Activated CD8-positive, alpha-beta T cell treated with anti-CD3 and anti-CD28 coated beads for 36 hours (primary cell): Measurements from ENCODE around the gene USP49. TPM values are rescaled to one million over a fixed set of nuclear protein-coding genes. Genes with fewer than 3 reads are reported as not detected.

Source experiments
- ATAC-seq: fragments of 200-7000 bp; cut with Tn5 transposase; one replicate; pipeline ENCODE4 v1.10.0; 2021; ENCODE audit warnings: mild to moderate bottlenecking, moderate library complexity
- CTCF ChIA-PET: fragments of 350-600 bp; sonication (Branson Sonifier 250); formaldehyde crosslinking; loops from one replicate; lab custom pipeline; 2021; ENCODE audit warnings: antibody characterized with exemption; lab: Charles Lee
- POLR2A ChIA-PET: fragments of 350-600 bp; sonication (Branson Sonifier 250); formaldehyde crosslinking; loops from one replicate; lab custom pipeline; 2021; ENCODE audit warnings: antibody characterized with exemption; lab: Charles Lee
- DNase-seq: peaks from one replicate; pipeline ENCODE4 v3.0.0-alpha.2; 2020
- H3K27ac Mint-ChIP-seq: one replicate; pipeline ENCODE4 v1.8.0; 2021; ENCODE audit warnings: mild to moderate bottlenecking, mixed read lengths
- H3K27me3 Mint-ChIP-seq: one replicate; pipeline ENCODE4 v1.8.0; 2021; ENCODE audit warnings: mixed read lengths
- H3K36me3 Mint-ChIP-seq: one replicate; pipeline ENCODE4 v1.8.0; 2021; ENCODE audit warnings: low read depth, mixed read lengths
- H3K4me1 Mint-ChIP-seq: one replicate; pipeline ENCODE4 v1.8.0; 2021; ENCODE audit warnings: low read depth, mixed read lengths
- H3K4me3 Mint-ChIP-seq: one replicate; pipeline ENCODE4 v1.8.0; 2021; ENCODE audit warnings: mild to moderate bottlenecking, moderate library complexity, mixed read lengths
- H3K9me3 Mint-ChIP-seq: one replicate; pipeline ENCODE4 v1.8.0; 2021; ENCODE audit warnings: mixed read lengths
- CTCF ChIP-seq: fragments of 200-600 bp; IDR thresholded peaks from one replicate; pipeline ENCODE4 v1.8.0; 2022; ENCODE audit warnings: antibody characterized with exemption, mild to moderate bottlenecking
- intact Hi-C: fragments of 100-400 bp; cut with micrococcal nuclease; formaldehyde crosslinking; loops from one replicate; pipeline ENCODE4 v1.10.0; 2022
- total RNA-seq, 2 experiments: library from RNA; stranded (reverse); gene quantifications; one replicate each; pipeline ENCODE4 v1.2.3, GENCODE V29; 2021

The USP49 gene
- total RNA-seq, 2 experiments from 2014 or later: 5.7 to 5.9 TPM

- Mint-ChIP-seq H3K36me3 (peaks cover 72% of the 10 kb centered on the region), H3K27me3 (no peaks in the 10 kb centered on the region), H3K27ac (peak overlapping the region; percentile 68), H3K4me1 (peaks cover 47% of the 10 kb centered on the region), H3K9me3 (no peaks in the 10 kb centered on the region), H3K4me3 (no peak overlapping the region)
- TF ChIP-seq CTCF: no peak
- ChIA-PET CTCF (interaction anchor here (3.2 to 21.4 kb wide), 2 partner anchors 10 to 114 kb away, joined by 26 to 392 read pairs; partner anchors contain the start of genes BYSL, MED20 and TAF8), POLR2A (interaction anchor here (16.7 kb wide), 1 partner anchor 114 kb away, joined by 358 read pairs; the partner anchor contains the start of gene TAF8)
- intact Hi-C loops: no loop called here
- no peak for ATAC-seq
- DNase-seq: no peak
Observed at GRCh38 chr6:41931792-41932191, 36.6 kb upstream of the USP49 start.

- no peak for DNase-seq
- Mint-ChIP-seq H3K27ac (peak overlapping the region; percentile 42), H3K4me1 (peaks cover 37% of the 10 kb centered on the region), H3K36me3 (peaks cover 59% of the 10 kb centered on the region), H3K4me3 (no peak overlapping the region), H3K9me3 (no peaks in the 10 kb centered on the region), H3K27me3 (no peaks in the 10 kb centered on the region)
- CTCF ChIA-PET: interaction anchor here (1.0 to 21.4 kb wide), 3 partner anchors 8 to 143 kb away, joined by 3 to 392 read pairs (median 26); partner anchors contain the start of genes BYSL, MED20, TAF8 and TOMM6
- intact Hi-C loops: loop anchor here (10.0 kb wide), 2 partner anchors 145 to 285 kb away; partner anchors contain the start of genes MRPS10, PRICKLE4 and TOMM6
- ATAC-seq: no peak
- TF ChIP-seq CTCF: no peak
- POLR2A ChIA-PET: interaction anchor here (1.4 to 16.7 kb wide), 3 partner anchors 9 to 116 kb away, joined by 7 to 358 read pairs (median 8); partner anchors contain the start of genes BYSL, MED20 and TAF8
Observed at GRCh38 chr6:41929924-41930323, 34.7 kb upstream of the USP49 start.

- ChIA-PET POLR2A (interaction anchor here (1.2 to 16.7 kb wide), 3 partner anchors 10 to 119 kb away, joined by 3 to 358 read pairs (median 58); partner anchors contain the start of gene TAF8), CTCF (interaction anchor here (0.7 to 21.4 kb wide), 5 partner anchors 8 to 119 kb away, joined by 3 to 392 read pairs (median 4); partner anchors contain the start of gene TAF8)
- intact Hi-C loops: loop anchor here (10.0 kb wide), 2 partner anchors 142 to 288 kb away; partner anchors contain the start of genes MRPS10, PRICKLE4 and TOMM6
- Mint-ChIP-seq H3K4me3 (no peak overlapping the region), H3K36me3 (peaks cover 66% of the 10 kb centered on the region), H3K27me3 (no peaks in the 10 kb centered on the region), H3K4me1 (peaks cover 46% of the 10 kb centered on the region), H3K27ac (peak overlapping the region; percentile 64), H3K9me3 (no peaks in the 10 kb centered on the region)
- TF ChIP-seq CTCF: no peak
- DNase-seq (no peak), ATAC-seq (no peak)
Observed at GRCh38 chr6:41927253-41927652, 32.1 kb upstream of the USP49 start.

GRCh38 chr6:41922154-41922553, 27.0 kb upstream of the USP49 start:
- H3K27ac Mint-ChIP-seq: peak overlapping the region; percentile 99
- peak overlapping the region; percentile 93 for H3K4me3 Mint-ChIP-seq
- no peak for DNase-seq
- H3K36me3 Mint-ChIP-seq: peaks cover 39% of the 10 kb centered on the region
- H3K4me1 Mint-ChIP-seq: peaks cover 50% of the 10 kb centered on the region
- intact Hi-C loops: loop anchor here (5.0 to 10.0 kb wide), 3 partner anchors 120 to 293 kb away; partner anchors contain the start of genes MRPS10, PRICKLE4 and TOMM6
- ATAC-seq: no peak
- CTCF ChIA-PET: interaction anchor here (0.8 to 6.0 kb wide), 10 partner anchors 8 to 135 kb away, joined by 3 to 119 read pairs (median 20); partner anchors contain the start of genes CCND3, TAF8 and TOMM6
- POLR2A ChIA-PET: interaction anchor here (0.8 to 3.7 kb wide), 12 partner anchors 9 to 135 kb away, joined by 3 to 22 read pairs (median 8); partner anchors contain the start of genes TAF8, TOMM6 and USP49
- no peak for TF ChIP-seq CTCF
- no peaks in the 10 kb centered on the region for H3K27me3 Mint-ChIP-seq
- H3K9me3 Mint-ChIP-seq: no peaks in the 10 kb centered on the region
